Endometrial microvascular endothelial cells (primary cell): ENCODE measurements around the gene HTN3. TPM values are rescaled to one million over a fixed set of nuclear protein-coding genes. Genes with fewer than 3 reads are reported as not detected.
"Not testable (repeated sequence)": the region's sequence is repeated elsewhere in the genome, so short reads cannot be mapped to it uniquely, and the experiment has no call there.

Source experiments
- in situ Hi-C: cut with HindIII; loops from 2 replicates; pipeline ENCODE4 v1.10.0; 2017; ENCODE audit warnings: low sequenced_read_pairs, low pct_unique_long_range_greater_than_20kb; ENCODE audit errors: inconsistent ontology term
- total RNA-seq: library from RNA; depleted of rRNA; stranded (reverse); fragments of >200 nt; gene quantifications from one replicate; pipeline ENCODE4 v1.2.3, GENCODE V29; 2015; ENCODE audit errors: inconsistent ontology term

HTN3 gene
- not detected for total RNA-seq

GRCh38 chr4:70028159-70028558 lies at the start of gene HTN3:
HTN3 (plus strand) TSS chr4:70028459; CDS start chr4:70030741, 2,282 bp downstream.
- in situ Hi-C loops = not testable (repeated sequence)

GRCh38 chr4:69984030-69984443 lies 44.2 kb upstream of the HTN3 start:
- in situ Hi-C loops = no loop called here

- in situ Hi-C loops = no loop called here
Observed at GRCh38 chr4:69986663-69987062, 41.6 kb upstream of the HTN3 start.

GRCh38 chr4:69991016-69991415 lies 37.2 kb upstream of the HTN3 start:
- in situ Hi-C loops = no loop called here

- in situ Hi-C loops = no loop called here
Observed at GRCh38 chr4:69994782-69995181, 33.5 kb upstream of the HTN3 start.

GRCh38 chr4:69995526-69996016 lies 32.7 kb upstream of the HTN3 start, which contains the start of gene STATH:
STATH (plus strand) TSS chr4:69995966; CDS start chr4:69998438, 2,472 bp downstream.
- in situ Hi-C loops = no loop called here

- in situ Hi-C loops = no loop called here
Observed at GRCh38 chr4:69999420-69999819, 28.8 kb upstream of the HTN3 start.

GRCh38 chr4:70000711-70001110 lies 27.5 kb upstream of the HTN3 start:
- in situ Hi-C loops = no loop called here

- in situ Hi-C loops = no loop called here
Observed at GRCh38 chr4:70002507-70002906, 25.8 kb upstream of the HTN3 start.

GRCh38 chr4:70008771-70009170 lies 19.5 kb upstream of the HTN3 start:
- in situ Hi-C loops = no loop called here

GRCh38 chr4:70019006-70019405 lies 9.3 kb upstream of the HTN3 start:
- in situ Hi-C loops = not testable (repeated sequence)

- in situ Hi-C loops = no loop called here
Observed at GRCh38 chr4:70023218-70023617, 5.0 kb upstream of the HTN3 start.

GRCh38 chr4:70027011-70027410 lies 1.2 kb upstream of the HTN3 start:
- in situ Hi-C loops = no loop called here

GRCh38 chr4:70037559-70037958 lies 9.3 kb downstream of the HTN3 start:
- in situ Hi-C loops = not testable (repeated sequence)

- in situ Hi-C loops = not testable (repeated sequence)
Observed at GRCh38 chr4:70039928-70040327, 11.7 kb downstream of the HTN3 start.

- in situ Hi-C loops = no loop called here
Observed at GRCh38 chr4:70041652-70042286, 13.5 kb downstream of the HTN3 start.

GRCh38 chr4:70050138-70050537 lies 21.9 kb downstream of the HTN3 start, which contains the start of gene HTN1:
HTN1 (plus strand) TSS chr4:70050438; CDS start chr4:70053077, 2,639 bp downstream.
- in situ Hi-C loops = not testable (repeated sequence)

- in situ Hi-C loops = not testable (repeated sequence)
Observed at GRCh38 chr4:70056534-70056933, 28.3 kb downstream of the HTN3 start.

- in situ Hi-C loops = no loop called here
Observed at GRCh38 chr4:70057651-70058050, 29.4 kb downstream of the HTN3 start.

GRCh38 chr4:70059149-70059548 lies 30.9 kb downstream of the HTN3 start:
- in situ Hi-C loops = no loop called here

GRCh38 chr4:70062000-70062399 lies 33.7 kb downstream of the HTN3 start:
- in situ Hi-C loops = no loop called here
